Measurements from ENCODE around the gene INCENP. TPM values are rescaled to one million over a fixed set of nuclear protein-coding genes. Genes with fewer than 3 reads are reported as not detected.

INCENP gene
- total and polyA plus RNA-seq, 10 of the 15 experiments (the other 5 are each of a cell fraction or from before 2014, with no cell fraction given), result 1.4 to 96.8 (median 29.0) TPM

DNA sequence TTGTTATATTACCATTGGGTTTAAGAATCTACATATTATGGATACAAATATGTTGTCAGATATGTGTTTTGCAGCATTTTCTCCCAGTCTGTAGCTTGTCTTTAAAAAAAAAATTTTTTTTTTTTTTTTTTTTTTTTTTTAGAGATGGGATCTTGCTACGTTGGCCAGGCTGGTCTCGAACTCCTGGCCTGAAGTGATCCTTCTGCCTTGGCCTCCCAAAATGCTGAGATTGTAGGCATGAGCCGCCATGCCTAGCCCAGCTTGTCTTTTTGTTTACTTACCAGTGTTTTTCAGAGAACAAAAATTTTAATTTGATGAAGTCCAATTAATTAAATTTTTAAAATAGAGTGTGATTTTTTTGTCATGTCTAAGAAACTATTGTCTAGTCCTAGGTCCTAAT lies 29.8 kb downstream of the INCENP start:
- Histone ChIP-seq H3K27ac (ENCODE audit: control insufficient read depth, insufficient read depth) (no peak overlapping the region), H3K4me3 (no peak overlapping the region), H3K4me2 (ENCODE audit: control insufficient read depth, insufficient read depth) (no peak overlapping the region), H2AFZ (ENCODE audit: control insufficient read depth, low read depth, low read length) (no peak overlapping the region), H3K27me3 (replicated peaks in 1 of 2; ENCODE audit: control insufficient read depth in 2 of 2, insufficient read depth in 2 of 2, low read length in 1 of 2) (no peaks in the 10 kb centered on the region), H3K9ac (ENCODE audit: control insufficient read depth, insufficient read depth, low read length) (no peak overlapping the region), H3K79me2 (ENCODE audit: control insufficient read depth, insufficient read depth, low read length) (no peaks in the 10 kb centered on the region), H3K36me3 (ENCODE audit: control insufficient read depth in 2 of 2, insufficient read depth in 2 of 2, low read length in 1 of 2) (peaks cover 21 to 29% of the 10 kb centered on the region in 2 experiments; a peak in 3 of 4 replicates), H4K20me1 (ENCODE audit: control insufficient read depth, insufficient read depth) (no peaks in the 10 kb centered on the region; the same call in 1 of the 2 replicates), H3K9me3 (replicated peaks; ENCODE audit: control insufficient read depth, insufficient read depth, low read length) (no peaks in the 10 kb centered on the region), H3K4me1 (ENCODE audit: control insufficient read depth, insufficient read depth, low read length) (no peaks in the 10 kb centered on the region)
- ChIA-PET RAD21 (ENCODE audit: unreplicated experiment) (interaction anchor here (0.9 kb wide), 1 partner anchor 157 kb away, joined by 3 read pairs; no protein-coding TSS in a partner anchor), SMC1A (ENCODE audit: uncharacterized antibody, unreplicated experiment) (interaction anchor here (1.3 kb wide), 1 partner anchor 46 kb away, joined by 4 read pairs; no protein-coding TSS in a partner anchor), CTCF (interaction anchor here (1.4 to 1.8 kb wide), 2 partner anchors 45 to 187 kb away, joined by 3 to 12 read pairs; no protein-coding TSS in a partner anchor), POLR2A (no interaction called here)
- intact Hi-C loops (cut with micrococcal nuclease; ENCODE audit: unreplicated experiment), result no loop called here
- WGBS (ENCODE audit: insufficient coverage, insufficient replicate concordance, low lambda C conversion rate, missing lambda C conversion rate), result 67% methylated on average over 3 of the region's 3 CpGs
- no TSS peak for BruUV-seq (replicated peaks)
- ATAC-seq (no peak), DNase-seq (ENCODE audit: low read depth, low spot score) (no peak), FAIRE-seq (no peak)
- TF ChIP-seq, protein P1, sequence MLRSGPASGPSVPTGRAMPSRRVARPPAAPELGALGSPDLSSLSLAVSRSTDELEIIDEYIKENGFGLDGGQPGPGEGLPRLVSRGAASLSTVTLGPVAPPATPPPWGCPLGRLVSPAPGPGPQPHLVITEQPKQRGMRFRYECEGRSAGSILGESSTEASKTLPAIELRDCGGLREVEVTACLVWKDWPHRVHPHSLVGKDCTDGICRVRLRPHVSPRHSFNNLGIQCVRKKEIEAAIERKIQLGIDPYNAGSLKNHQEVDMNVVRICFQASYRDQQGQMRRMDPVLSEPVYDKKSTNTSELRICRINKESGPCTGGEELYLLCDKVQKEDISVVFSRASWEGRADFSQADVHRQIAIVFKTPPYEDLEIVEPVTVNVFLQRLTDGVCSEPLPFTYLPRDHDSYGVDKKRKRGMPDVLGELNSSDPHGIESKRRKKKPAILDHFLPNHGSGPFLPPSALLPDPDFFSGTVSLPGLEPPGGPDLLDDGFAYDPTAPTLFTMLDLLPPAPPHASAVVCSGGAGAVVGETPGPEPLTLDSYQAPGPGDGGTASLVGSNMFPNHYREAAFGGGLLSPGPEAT (IDR thresholded peaks at IDR 0.05; ENCODE audit: low read depth), result no peak
- TF ChIP-seq MEF2A (IDR thresholded peaks at IDR 0.05; ENCODE audit: insufficient read depth, low read depth, low read length) (no peak), MEF2B (IDR thresholded peaks at IDR 0.05; ENCODE audit: partially characterized antibody, poor library complexity, severe bottlenecking) (no peak), IRF4 (IDR thresholded peaks at IDR 0.05; ENCODE audit: low read depth, low read length) (no peak), MYC (IDR thresholded peaks at IDR 0.05; ENCODE audit: insufficient read depth, insufficient read length, insufficient replicate concordance, low read length, severe bottlenecking) (no peak), BHLHE40 (IDR thresholded peaks at IDR 0.05; ENCODE audit: borderline replicate concordance in 1 of 2, low read depth in 2 of 2, low read length in 1 of 2) (no peak)
- TF ChIP-seq, protein P2, sequence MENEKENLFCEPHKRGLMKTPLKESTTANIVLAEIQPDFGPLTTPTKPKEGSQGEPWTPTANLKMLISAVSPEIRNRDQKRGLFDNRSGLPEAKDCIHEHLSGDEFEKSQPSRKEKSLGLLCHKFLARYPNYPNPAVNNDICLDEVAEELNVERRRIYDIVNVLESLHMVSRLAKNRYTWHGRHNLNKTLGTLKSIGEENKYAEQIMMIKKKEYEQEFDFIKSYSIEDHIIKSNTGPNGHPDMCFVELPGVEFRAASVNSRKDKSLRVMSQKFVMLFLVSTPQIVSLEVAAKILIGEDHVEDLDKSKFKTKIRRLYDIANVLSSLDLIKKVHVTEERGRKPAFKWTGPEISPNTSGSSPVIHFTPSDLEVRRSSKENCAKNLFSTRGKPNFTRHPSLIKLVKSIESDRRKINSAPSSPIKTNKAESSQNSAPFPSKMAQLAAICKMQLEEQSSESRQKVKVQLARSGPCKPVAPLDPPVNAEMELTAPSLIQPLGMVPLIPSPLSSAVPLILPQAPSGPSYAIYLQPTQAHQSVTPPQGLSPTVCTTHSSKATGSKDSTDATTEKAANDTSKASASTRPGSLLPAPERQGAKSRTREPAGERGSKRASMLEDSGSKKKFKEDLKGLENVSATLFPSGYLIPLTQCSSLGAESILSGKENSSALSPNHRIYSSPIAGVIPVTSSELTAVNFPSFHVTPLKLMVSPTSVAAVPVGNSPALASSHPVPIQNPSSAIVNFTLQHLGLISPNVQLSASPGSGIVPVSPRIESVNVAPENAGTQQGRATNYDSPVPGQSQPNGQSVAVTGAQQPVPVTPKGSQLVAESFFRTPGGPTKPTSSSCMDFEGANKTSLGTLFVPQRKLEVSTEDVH (IDR thresholded peaks at IDR 0.05; ENCODE audit: low read depth, partially characterized antibody), result no peak
- in situ Hi-C loops (cut with MboI), result no loop called here
